GM13976 (cell line): ENCODE measurements around the gene YDJC.
"Not testable (repeated sequence)": the region's sequence is repeated elsewhere in the genome, so short reads cannot be mapped to it uniquely, and the experiment has no call there.

ENCODE experiments used
- DNase-seq: peaks from one replicate; pipeline ENCODE4 v3.0.0; 2012; ENCODE audit warnings: low spot score
- in situ Hi-C: fragments of 300-500 bp; cut with MboI; formaldehyde crosslinking; loops from one replicate; pipeline ENCODE4 v1.12.0; 2022; ENCODE audit warnings: low sequenced_read_pairs, mixed read lengths, inconsistent platforms; ENCODE audit not compliant: unreplicated experiment
- TF ChIP-seq, protein P1 (sequence below): IDR thresholded peaks from 2 replicates; pipeline ENCODE4 v1.5.1; 2012; ENCODE audit warnings: borderline replicate concordance, mild to moderate bottlenecking; ENCODE audit not compliant: insufficient read depth; ENCODE audit errors: extremely low read depth, missing control alignments, control extremely low read depth

YDJC gene

DNA sequence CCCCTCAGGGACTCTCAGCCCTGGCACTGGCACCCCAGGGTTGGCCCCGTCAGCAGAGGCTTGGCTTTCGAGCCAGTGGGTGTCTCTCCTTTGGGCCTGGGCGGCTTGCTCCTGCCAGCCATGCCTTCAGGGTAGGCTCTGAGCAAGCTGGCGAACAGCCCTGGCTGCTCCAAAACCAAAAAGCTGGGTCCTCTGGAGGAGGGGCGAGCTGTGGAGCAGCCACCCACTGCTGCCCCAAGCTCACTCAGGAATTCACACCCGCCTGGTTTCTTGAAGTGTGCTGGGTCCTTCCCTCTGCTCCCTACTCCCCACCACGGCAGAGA is 6.2 kb downstream of the YDJC start:
- no peak for DNase-seq
- in situ Hi-C loops, result no loop called here
- TF ChIP-seq, protein P1, sequence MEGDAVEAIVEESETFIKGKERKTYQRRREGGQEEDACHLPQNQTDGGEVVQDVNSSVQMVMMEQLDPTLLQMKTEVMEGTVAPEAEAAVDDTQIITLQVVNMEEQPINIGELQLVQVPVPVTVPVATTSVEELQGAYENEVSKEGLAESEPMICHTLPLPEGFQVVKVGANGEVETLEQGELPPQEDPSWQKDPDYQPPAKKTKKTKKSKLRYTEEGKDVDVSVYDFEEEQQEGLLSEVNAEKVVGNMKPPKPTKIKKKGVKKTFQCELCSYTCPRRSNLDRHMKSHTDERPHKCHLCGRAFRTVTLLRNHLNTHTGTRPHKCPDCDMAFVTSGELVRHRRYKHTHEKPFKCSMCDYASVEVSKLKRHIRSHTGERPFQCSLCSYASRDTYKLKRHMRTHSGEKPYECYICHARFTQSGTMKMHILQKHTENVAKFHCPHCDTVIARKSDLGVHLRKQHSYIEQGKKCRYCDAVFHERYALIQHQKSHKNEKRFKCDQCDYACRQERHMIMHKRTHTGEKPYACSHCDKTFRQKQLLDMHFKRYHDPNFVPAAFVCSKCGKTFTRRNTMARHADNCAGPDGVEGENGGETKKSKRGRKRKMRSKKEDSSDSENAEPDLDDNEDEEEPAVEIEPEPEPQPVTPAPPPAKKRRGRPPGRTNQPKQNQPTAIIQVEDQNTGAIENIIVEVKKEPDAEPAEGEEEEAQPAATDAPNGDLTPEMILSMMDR, result no peak

DNA sequence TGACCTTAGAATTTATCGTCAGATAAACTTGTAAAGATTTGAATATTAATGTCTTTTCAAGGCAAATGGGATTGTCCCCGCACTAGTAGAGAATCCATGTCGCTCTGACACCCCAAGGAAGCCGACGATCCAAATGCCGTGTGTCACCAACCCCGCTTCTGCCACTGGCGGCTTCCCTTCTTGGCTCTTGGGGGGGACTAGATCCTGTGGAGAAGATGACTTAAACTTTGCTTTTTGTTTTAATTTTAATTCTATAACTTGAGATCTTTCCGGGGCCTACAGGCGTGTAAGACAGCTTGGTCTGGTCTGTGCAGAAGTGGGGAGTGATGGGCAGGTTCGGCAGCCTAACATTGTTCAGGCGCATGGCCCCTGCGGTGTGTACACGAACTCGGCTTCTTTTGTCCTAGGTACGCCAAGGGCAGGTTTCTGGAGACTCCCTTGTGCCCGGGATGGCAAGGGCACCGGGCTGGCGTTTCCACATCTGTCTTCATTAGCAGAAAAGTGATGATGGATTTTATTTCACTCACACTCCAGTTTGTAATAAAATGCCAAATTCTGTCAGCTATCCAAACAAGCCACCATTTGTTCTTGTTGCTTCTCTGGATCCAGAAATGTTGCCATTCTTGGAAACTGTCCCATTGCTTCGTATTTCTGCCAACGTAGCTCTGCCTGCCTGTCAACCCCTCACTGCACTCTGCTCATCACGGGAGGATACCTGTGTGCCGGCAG is 6.7 kb downstream of the YDJC start:
- no peak for DNase-seq
- in situ Hi-C loops, result no loop called here
- TF ChIP-seq, protein P1, result no peak

DNA sequence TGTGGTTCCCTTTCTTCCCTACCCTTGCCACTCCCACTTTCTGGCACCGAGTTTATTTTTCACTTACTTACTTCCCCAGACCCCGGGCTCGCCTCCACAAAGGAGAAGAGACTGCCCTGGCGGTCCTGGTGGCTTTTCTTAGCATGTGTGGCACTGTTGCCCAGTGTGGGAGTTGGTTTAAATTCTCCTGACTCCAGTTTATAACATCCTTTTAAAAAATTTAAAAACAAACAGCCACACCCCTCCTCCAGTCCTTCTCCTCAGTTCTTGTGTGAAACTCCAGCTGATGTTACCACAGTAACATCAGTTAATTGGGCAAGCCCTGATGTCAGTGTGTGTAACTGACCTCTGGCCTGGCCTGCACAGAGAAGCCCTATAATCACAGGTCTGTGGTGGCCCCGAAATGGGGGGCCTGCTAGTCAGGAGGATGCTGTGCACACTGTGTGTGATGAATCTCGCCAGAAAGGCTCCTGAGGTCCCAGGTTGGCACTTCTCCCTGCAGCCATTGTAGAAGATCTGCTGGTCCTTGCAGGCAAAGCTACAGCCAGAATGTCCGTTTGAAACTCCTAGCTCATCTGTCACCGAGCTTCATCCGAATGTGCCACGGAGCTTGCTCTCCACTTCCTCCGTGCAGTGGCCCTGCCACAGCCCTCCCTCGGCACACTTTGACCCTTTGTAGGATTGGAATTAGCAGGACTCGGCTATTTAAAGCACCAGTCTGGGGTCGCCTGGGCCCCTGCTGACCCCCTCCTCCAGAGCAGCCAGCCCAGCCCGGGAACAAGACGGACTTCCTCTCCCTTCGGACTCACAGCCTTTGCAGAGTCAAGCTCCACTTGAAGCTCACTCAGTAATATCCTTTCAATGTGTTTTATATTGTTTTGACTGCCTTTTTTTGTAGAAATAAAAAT is 7.6 kb downstream of the YDJC start:
- DNase-seq, result no peak
- TF ChIP-seq, protein P1, result no peak
- in situ Hi-C loops, result no loop called here

DNA sequence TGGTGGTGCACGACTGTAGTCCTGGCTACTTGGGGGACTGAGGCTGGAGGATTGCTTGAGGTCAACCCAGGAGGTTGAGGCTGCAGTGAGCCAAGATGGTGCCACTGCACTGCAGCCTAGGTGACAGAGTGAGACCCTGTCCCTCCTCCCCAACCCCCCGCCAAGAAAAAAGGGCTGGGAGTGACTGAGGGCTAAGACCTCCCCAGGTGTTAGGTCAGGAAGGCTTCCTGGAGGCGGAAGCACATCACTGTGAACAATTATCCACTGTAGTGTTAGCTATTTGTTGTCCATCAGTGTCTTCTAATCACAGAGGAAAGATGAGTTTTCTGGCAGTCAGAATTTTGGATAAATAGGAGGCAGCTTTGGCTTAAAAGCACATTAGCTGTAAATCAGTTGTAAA is 8.8 kb downstream of the YDJC start:
- TF ChIP-seq, protein P1, result no peak
- in situ Hi-C loops, result no loop called here
- DNase-seq, result no peak

DNA sequence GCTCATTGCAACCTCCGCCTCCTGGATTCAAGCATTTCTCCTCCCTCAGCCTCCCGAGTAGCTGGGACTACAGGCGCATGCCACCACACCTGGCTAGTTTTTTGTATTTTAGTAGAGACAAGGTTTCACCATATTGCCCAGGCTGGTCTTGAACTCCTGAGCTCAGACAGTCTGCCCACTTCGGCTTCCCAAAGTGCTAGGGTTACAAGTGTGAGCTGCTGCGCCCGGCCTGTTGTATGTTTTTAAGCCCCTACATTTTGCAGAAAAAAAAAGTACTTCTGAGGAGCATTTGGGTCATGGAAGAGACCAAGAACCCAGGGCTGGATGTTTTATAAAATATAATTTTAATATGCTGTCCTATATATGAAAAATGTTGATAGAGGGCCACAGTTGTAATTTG is 12.5 kb downstream of the YDJC start:
- DNase-seq, in situ Hi-C loops: not testable (repeated sequence)

DNA sequence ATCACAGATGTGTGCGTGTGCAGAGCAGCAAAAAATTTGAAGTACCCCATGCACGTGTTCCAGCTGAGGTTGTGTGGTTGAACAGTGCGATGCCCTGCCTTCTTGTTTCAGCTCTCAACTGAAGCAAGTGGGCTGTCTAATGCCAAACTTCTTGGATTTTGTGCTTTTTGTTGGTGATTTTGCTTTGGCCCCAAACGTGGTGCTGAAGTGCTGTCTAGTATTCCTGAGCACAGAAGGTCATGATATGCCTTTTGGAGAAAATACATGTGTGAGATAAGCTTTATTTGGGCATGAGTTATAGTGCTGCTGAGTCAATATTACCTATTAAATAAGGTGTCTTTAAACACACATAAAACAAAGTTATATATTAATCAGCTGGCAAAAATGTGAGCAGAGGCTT is 14.1 kb downstream of the YDJC start:
- no peak for DNase-seq
- TF ChIP-seq, protein P1, result no peak
- in situ Hi-C loops, result no loop called here
